NCI-H774 (cell line): ENCODE measurements around the gene PRR23E.

ENCODE experiments used
- DNase-seq: peaks from one replicate; lab custom pipeline; 2025; lab: John Stamatoyannopoulos, UW

PRR23E gene

DNA sequence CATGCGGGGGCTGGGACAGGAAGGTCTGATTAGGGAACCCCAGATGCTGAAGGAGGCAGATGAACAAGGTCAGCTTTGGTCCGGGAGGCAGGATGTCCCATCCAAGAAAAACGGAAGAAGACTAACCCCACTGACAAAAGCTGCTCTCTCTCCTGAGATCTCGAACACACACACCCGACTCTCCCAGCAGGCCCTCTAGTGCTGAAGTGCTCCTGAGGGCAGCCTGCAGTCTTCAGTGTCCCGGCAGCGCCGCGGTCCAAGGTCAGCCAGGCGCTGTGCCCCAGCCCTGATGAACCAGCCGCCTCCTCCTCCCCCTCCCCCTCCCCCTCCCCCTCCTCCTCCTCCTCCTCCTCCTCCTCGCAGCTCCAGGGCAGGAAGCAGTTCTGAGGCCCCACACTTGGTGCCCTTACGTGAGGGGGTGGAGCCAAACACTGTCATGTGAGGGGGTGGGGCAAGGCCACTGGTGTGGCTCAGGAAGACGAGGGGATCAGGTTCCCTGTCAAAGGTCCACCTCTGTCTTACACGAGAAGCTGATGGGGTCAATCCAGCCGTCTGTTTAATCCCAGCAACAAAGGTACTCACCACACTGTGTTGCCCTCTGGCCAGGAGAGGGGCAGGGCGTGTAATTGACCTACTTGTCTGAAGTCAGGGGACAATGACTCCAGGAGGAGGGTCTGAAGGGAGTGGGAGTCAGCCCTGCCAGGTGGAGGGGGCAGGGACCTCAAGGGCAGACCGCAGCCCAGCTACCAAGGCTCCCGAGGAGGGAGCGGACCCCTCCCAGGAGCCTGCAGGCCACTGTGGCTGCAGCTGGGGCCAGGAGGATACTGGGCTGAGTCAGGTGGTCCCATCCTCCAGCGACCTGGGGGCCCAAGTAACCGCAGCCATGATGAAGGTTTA, 34.3 kb downstream of the PRR23E start:
- DNase-seq: peak; percentile 54

GRCh38 chr3:127228866-127229265, 35.9 kb downstream of the PRR23E start:
- DNase-seq: no peak

DNA sequence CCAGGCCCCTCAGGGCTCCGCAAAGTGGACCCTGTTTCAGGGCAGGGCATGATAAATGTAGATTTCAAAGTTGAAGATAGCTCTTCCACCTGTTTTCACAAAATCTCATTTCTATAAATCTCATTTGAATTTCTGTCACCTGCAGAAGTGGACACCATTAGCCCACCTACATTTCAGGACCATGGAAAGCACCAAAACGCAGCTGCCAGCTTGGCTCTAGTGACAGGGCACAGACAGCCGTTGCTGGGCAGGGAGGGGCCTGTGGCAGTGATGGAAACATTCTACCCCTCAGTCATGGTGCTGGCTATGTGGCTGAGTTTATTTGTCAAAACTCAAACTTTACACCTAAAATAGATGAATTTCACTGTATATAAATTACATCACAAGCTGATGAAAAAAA, 40.4 kb downstream of the PRR23E start:
- DNase-seq: no peak

DNA sequence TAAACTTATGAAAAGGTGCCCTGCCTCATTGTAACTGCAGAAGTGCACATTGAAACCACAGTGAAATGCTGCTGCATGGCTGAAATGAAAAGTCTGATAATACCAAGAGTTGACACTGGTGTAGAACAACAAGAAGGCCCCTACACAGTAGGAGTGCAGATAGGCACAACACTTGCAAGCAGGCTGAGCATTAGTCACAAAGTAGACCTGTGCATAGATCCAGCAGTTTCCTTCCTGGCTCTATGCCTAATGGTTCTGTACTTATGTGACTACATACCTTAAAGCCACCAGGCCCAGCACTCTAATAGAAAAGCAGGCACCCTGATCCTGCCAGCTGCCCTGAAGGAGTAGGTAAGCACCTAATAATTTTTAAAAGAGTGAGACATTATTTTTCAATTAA, 41.8 kb downstream of the PRR23E start:
- no peak for DNase-seq

DNA sequence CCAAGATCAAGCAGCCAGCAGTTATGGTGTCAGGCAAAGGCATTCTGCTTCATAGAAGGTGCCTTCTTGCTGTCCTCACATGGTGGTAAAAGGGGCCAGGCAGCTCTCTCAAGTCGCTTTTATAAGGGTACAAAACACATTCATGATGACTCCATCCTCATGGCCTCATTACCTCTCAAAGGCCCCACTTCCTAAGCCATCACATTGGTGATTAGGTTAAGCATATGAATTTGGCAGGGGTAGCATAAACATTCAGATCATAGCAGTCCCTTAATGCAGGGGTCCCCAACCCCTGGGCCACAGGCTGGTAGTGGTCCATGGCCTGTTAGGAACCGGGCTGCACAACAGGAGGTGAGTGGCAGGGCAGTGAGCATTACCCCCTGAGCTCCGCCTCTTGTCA, 42.8 kb downstream of the PRR23E start:
- no peak for DNase-seq

DNA sequence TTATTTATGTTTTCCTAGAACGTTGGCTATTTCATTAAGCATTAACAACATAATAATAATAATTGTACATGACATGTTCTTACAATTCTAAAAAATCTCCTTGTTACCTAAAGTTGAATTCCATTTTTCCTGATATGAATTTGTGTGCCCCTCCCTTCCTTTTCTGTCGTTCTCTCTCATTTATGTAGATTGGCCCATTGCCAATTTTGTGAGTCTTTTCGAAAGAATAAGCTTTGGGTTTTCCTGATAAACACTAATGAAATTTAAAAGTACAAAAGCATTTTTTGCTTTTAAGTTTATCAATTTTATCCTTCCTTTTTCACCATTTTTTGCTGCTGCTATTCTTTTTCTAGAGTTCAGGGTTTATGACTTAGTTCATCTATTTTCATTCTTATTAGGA, 44.9 kb downstream of the PRR23E start:
- no peak for DNase-seq

DNA sequence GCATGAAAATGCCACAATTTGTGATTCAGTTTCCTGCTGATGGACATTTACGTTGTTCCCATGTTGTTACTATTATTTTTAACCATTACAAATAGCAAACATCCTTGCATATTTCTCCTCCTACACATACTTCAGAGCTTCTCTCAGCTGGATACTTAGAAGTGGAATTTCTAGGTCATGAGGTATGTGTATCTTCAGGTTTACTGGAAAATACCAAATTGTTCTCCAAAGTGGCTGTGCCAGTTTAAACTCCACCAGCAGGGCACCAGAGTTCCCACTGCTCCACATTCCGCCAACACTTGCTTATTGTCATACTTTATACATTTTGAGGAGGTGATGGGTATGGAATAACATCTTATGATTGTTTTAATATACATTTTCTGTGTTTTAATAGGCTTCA, 45.7 kb downstream of the PRR23E start:
- DNase-seq: no peak

- no peak for DNase-seq
Observed at GRCh38 chr3:127247292-127247691, 54.4 kb downstream of the PRR23E start.
